K562 (cell line): Measurements from ENCODE around the gene ZBTB20. TPM values are rescaled to one million over a fixed set of nuclear protein-coding genes. Genes with fewer than 3 reads are reported as not detected.

Experiments
- ATAC-seq: fragments of 200-7000 bp; cut with Tn5 transposase; 3 replicates; pipeline ENCODE4 v1.9.1; 2020; ENCODE audit warnings: moderate library complexity
- BruUV-seq: library from RNA; stranded (reverse); fragments of 400-500 nt; replicated peaks from 2 replicates; lab custom pipeline; 2021; lab: Mats Ljungman, UMichigan
- CTCF ChIA-PET: fragments of 300-600 bp; formaldehyde crosslinking; extraction: SDS; loops from one replicate; lab custom pipeline; 2021; ENCODE audit warnings: low intra/inter-chr PET ratio; lab: Yijun Ruan, JAX
- POLR2A ChIA-PET: fragments of 300-600, 350-650 bp; sonication (Branson Sonifier 250); formaldehyde crosslinking; extraction: SDS; loops from one replicate; lab custom pipeline; 2021; ENCODE audit warnings: antibody characterized with exemption, inconsistent platforms; lab: Yijun Ruan, JAX
- DNase-seq, 4 experiments: peaks; one replicate each; pipeline versions ENCODE4 v3.0.0 to v3.0.0-alpha.2; 2011 to 2018; ENCODE audit warnings: low spot score in 3 of 4, mixed read lengths in 3 of 4; ENCODE audit errors: extremely low read depth in 1 of 4
- FAIRE-seq: peaks from 2 replicates; lab custom pipeline; 2011; peaks lifted over from hg19 to GRCh38; lab: Jason Lieb, UNC
- H2AFZ ChIP-seq: 2 replicates; pipeline ENCODE4 v1.6.0; 2011; ENCODE audit warnings: low read depth, low read length, control low read depth, inconsistent platforms
- H3K27ac ChIP-seq: fragments of 200-600 bp; 3 replicates; pipeline ENCODE4 v1.8.0; 2011; ENCODE audit warnings: low read depth, mild to moderate bottlenecking, control low read depth, inconsistent platforms, low read length, moderate library complexity, mixed read lengths; ENCODE audit errors: extremely low read depth
- H3K27me3 ChIP-seq, 2 experiments: fragments of 300-600 bp in 1 of 2; 2 replicates in 1 of 2; 3 replicates in 1 of 2; pipeline versions ENCODE4 v1.6.0 to v1.8.0; 2011; ENCODE audit warnings: inconsistent platforms in 2 of 2, low read length in 2 of 2, mild to moderate bottlenecking in 1 of 2, mixed read lengths in 1 of 2, moderate library complexity in 1 of 2; ENCODE audit not compliant: control insufficient read depth in 2 of 2, insufficient read depth in 2 of 2
- H3K36me3 ChIP-seq: fragments of 300-600 bp; 3 replicates; pipeline ENCODE4 v1.8.0; 2011; ENCODE audit warnings: mild to moderate bottlenecking, low read length, inconsistent platforms; ENCODE audit not compliant: control insufficient read depth, insufficient read depth
- H3K4me1 ChIP-seq, 2 experiments: fragments of 200-600 bp in 1 of 2; replicated peaks in 1 of 2; 2 replicates in 1 of 2; 3 replicates in 1 of 2; pipeline versions ENCODE4 v1.5.1 to v1.8.0; 2011; ENCODE audit warnings: inconsistent platforms in 2 of 2, low read length in 2 of 2, mild to moderate bottlenecking in 1 of 2, mixed read lengths in 1 of 2, moderate library complexity in 1 of 2; ENCODE audit not compliant: control insufficient read depth in 2 of 2, insufficient read depth in 2 of 2
- H3K4me2 ChIP-seq: 2 replicates; pipeline ENCODE4 v1.6.1; 2011; ENCODE audit warnings: low read length, control low read depth, inconsistent platforms, mixed read lengths; ENCODE audit not compliant: insufficient read depth
- H3K4me3 ChIP-seq: fragments of 200-600 bp; sonication (generic), shearing (Covaris generic); 2 replicates; pipeline ENCODE4 v1.5.1; 2016; ENCODE audit warnings: control low read depth, inconsistent platforms
- H3K79me2 ChIP-seq: fragments of 200-600 bp; 3 replicates; pipeline ENCODE4 v1.8.0; 2011; ENCODE audit warnings: low read length, inconsistent platforms; ENCODE audit not compliant: control insufficient read depth, insufficient read depth
- H3K9ac ChIP-seq, 2 experiments: 2 replicates each; pipeline versions ENCODE4 v1.6.0 to v1.6.1; 2011; ENCODE audit warnings: low read depth in 2 of 2, low read length in 2 of 2, control low read depth in 1 of 2, inconsistent platforms in 1 of 2, mild to moderate bottlenecking in 1 of 2, mixed read lengths in 1 of 2; ENCODE audit not compliant: insufficient read depth in 1 of 2
- H3K9me1 ChIP-seq: one replicate; pipeline ENCODE4 v1.6.0; 2011; ENCODE audit warnings: inconsistent platforms, mild to moderate bottlenecking, low read length, moderate library complexity; ENCODE audit not compliant: control insufficient read depth, insufficient read depth
- H3K9me3 ChIP-seq: replicated peaks from 2 replicates; pipeline ENCODE4 v1.5.1; 2011; ENCODE audit warnings: low read depth, low read length, inconsistent platforms; ENCODE audit not compliant: control insufficient read depth, insufficient read depth
- H4K20me1 ChIP-seq: replicated peaks from 2 replicates; pipeline ENCODE4 v1.6.1; 2011; ENCODE audit warnings: low read length, inconsistent platforms, mixed read lengths; ENCODE audit not compliant: control insufficient read depth, insufficient read depth
- CBX8 ChIP-seq: fragments of 200-600 bp; sonication (generic); IDR thresholded peaks from 2 replicates; pipeline ENCODE4 v1.6.1; 2012; ENCODE audit warnings: borderline replicate concordance, mixed run types, low read depth, mild to moderate bottlenecking, moderate library complexity, mixed read lengths, low read length, control low read depth, inconsistent platforms; ENCODE audit not compliant: poor library complexity, severe bottlenecking; ENCODE audit errors: extremely low read depth
- CEBPB ChIP-seq: fragments of 450-650 bp; IDR thresholded peaks from 2 replicates; pipeline ENCODE4 v1.6.1; 2016; ENCODE audit warnings: missing genetic modification characterization, missing compliant biosample characterization
- CHD1 ChIP-seq: fragments of 200-600 bp; sonication (generic); IDR thresholded peaks from one replicate; pipeline ENCODE4 v1.6.1; 2012; ENCODE audit warnings: mild to moderate bottlenecking, moderate library complexity, low read length, inconsistent platforms
- NCOA4 ChIP-seq: fragments of 450-650 bp; IDR thresholded peaks from 2 replicates; pipeline ENCODE4 v1.6.1; 2018; ENCODE audit warnings: mild to moderate bottlenecking; ENCODE audit not compliant: partially characterized antibody
- PHF20 ChIP-seq: fragments of 450-650 bp; IDR thresholded peaks from 2 replicates; pipeline ENCODE4 v1.6.1; 2018; ENCODE audit not compliant: partially characterized antibody
- RCOR1 ChIP-seq, 2 experiments: IDR thresholded peaks; 2 replicates each; pipeline ENCODE4 v1.6.1; 2012; ENCODE audit warnings: low read depth in 2 of 2, low read length in 2 of 2, borderline replicate concordance in 1 of 2, improper control_type of control experiment in 1 of 2
- SMAD4 ChIP-seq: fragments of 250-450 bp; sonication (Bioruptor Pico); conservative IDR thresholded peaks from 2 replicates; pipeline ENCODE4 v1.8.0; 2021; ENCODE audit warnings: inconsistent platforms, mild to moderate bottlenecking, moderate library complexity
- TBL1XR1 ChIP-seq, 2 experiments: IDR thresholded peaks; 2 replicates each; pipeline ENCODE4 v1.6.1; 2012; ENCODE audit warnings: improper control_type of control experiment in 2 of 2, low read length in 2 of 2, mild to moderate bottlenecking in 1 of 2
- TGIF2 ChIP-seq: sonication (generic); formaldehyde crosslinking; IDR thresholded peaks from 2 replicates; pipeline ENCODE4 v1.8.1; 2022; ENCODE audit warnings: mild to moderate bottlenecking, missing genetic modification reagents, moderate library complexity
- YBX1 ChIP-seq: fragments of 450-650 bp; IDR thresholded peaks from 2 replicates; pipeline ENCODE4 v1.7.1; 2016; ENCODE audit warnings: mild to moderate bottlenecking
- ZC3H4 ChIP-seq: sonication (generic); formaldehyde crosslinking; IDR thresholded peaks from 2 replicates; pipeline ENCODE4 v1.9.0; 2021; ENCODE audit warnings: missing genetic modification reagents, borderline replicate concordance
- ZNF121 ChIP-seq: sonication (generic); formaldehyde crosslinking; conservative IDR thresholded peaks from 2 replicates; pipeline ENCODE4 v1.8.0; 2022; ENCODE audit warnings: missing genetic modification reagents
- ZNF316 ChIP-seq: fragments of 450-650 bp; IDR thresholded peaks from 2 replicates; pipeline ENCODE4 v1.6.1; 2016
- WGBS: fragments of 100-300 bp; shearing (Covaris generic); methylation state at CpG from one replicate; pipeline ENCODE4 v1.1.6; 2016; ENCODE audit warnings: low coverage, mixed read lengths; ENCODE audit not compliant: insufficient coverage; ENCODE audit errors: missing lambda C conversion rate; 5-methylcytosine and 5-hydroxymethylcytosine counted together
- in situ Hi-C: fragments of 300-500 bp; cut with MboI; formaldehyde crosslinking; loops from 4 replicates; pipeline ENCODE4 v1.15.0; 2018; ENCODE audit warnings: inconsistent platforms, mixed read lengths
- intact Hi-C: fragments of 100-400 bp; cut with micrococcal nuclease; formaldehyde crosslinking; loops from 2 replicates; pipeline ENCODE4 v1.14.2; 2022
- polyA plus RNA-seq, 8 experiments: library from polyadenylated mRNA; depleted of rRNA in 4 of 8; stranded (reverse) in 5 of 8; unstranded in 3 of 8; fragments of >200 nt; fragmentation: Nextera tagmentation in 2 of 8; fragmentation: Illumina TruSeq in 1 of 8; extraction: Ambion mirVana in 2 of 8; extraction: Trizol in 1 of 8; gene quantifications; 2 replicates each; pipeline versions ENCODE4 v1.2.1 to v1.2.3, GENCODE V29; 2011 to 2014; ENCODE audit warnings: inconsistent platforms in 1 of 8, missing spikeins in 1 of 8
- total RNA-seq, 7 experiments: library from RNA; depleted of rRNA in 6 of 7; stranded (reverse); fragments of >200 nt in 6 of 7; fragmentation: Illumina TruSeq in 2 of 7; extraction: Trizol in 2 of 7; gene quantifications; 2 replicates each; pipeline versions ENCODE4 v1.2.1 to v1.2.3, GENCODE V29; 2011 to 2021; ENCODE audit warnings: low replicate concordance in 1 of 7
- TF ChIP-seq, protein P1 (sequence below): fragments of 450-650 bp; formaldehyde crosslinking; conservative IDR thresholded peaks from 2 replicates; pipeline ENCODE4 v1.4.0; 2022; ENCODE audit warnings: mild to moderate bottlenecking, missing genetic modification characterization

The ZBTB20 gene
- total and polyA plus RNA-seq, 9 of the 15 experiments (the other 6 are each of a cell fraction or from before 2014, with no cell fraction given), result 0.17 to 1.7 (median 0.45) TPM

DNA sequence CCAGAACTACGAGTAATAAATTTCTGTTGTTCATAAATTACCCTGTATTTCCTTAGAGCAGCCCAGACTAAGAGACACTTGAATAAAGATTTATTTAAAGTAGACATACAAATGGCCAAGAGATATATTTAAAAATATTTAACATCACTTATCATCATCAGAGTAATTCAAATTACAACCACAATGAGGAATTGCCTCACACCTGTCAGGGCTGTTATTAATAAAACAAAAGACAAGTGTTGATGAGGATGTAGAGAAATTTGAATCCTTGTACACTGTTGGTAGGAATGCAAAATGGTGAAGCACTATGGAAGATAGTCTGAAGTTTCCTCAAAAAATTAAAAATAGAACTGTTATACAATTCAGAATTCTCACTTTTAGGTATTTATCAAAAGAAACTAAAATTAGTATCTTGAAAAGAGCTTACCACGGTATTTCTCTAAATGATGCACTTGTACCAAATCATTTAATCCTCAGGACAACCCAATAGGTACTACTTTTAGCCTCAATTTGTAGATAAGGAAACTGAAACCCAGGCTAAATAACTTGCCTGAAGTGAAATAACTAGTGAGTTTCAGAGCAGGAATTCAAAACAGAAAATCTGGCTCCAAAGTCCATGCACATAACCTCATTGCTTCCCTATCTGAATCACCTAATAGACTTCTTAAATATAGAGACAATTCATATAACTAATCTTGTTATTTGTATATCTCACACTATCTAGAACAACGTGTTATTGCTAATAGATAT is 69.4 kb downstream of the ZBTB20 start:
- H4K20me1 ChIP-seq, result no peaks in the 10 kb centered on the region
- FAIRE-seq, result no peak
- BruUV-seq, result no TSS peak
- in situ Hi-C loops, result no loop called here
- H3K9me1 ChIP-seq, result no peaks in the 10 kb centered on the region
- TF ChIP-seq ZC3H4 (no peak), YBX1 (no peak), ZNF121 (no peak), CBX8 (no peak), CEBPB (tag) (no peak), CHD1 (no peak), TBL1XR1 (IDR thresholded peaks at IDR 0.05; ENCODE audit: low read length in 2 of 2) (no peak), TGIF2 (CRISPR knock-in tag) (no peak), ZNF316 (no peak), NCOA4 (no peak), SMAD4 (CRISPR knock-in tag) (no peak), RCOR1 (IDR thresholded peaks at IDR 0.05; ENCODE audit: borderline replicate concordance in 1 of 2, low read depth in 2 of 2, low read length in 2 of 2) (no peak), PHF20 (no peak)
- TF ChIP-seq, protein P1, sequence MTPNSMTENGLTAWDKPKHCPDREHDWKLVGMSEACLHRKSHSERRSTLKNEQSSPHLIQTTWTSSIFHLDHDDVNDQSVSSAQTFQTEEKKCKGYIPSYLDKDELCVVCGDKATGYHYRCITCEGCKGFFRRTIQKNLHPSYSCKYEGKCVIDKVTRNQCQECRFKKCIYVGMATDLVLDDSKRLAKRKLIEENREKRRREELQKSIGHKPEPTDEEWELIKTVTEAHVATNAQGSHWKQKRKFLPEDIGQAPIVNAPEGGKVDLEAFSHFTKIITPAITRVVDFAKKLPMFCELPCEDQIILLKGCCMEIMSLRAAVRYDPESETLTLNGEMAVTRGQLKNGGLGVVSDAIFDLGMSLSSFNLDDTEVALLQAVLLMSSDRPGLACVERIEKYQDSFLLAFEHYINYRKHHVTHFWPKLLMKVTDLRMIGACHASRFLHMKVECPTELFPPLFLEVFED, result no peak
- H2AFZ ChIP-seq, result no peak overlapping the region
- WGBS, result 7% methylated on average over 3 of the region's 3 CpGs
- ChIA-PET CTCF (no interaction called here), POLR2A (no interaction called here)
- no peak overlapping the region for H3K4me3 ChIP-seq
- no peak overlapping the region for H3K9ac ChIP-seq
- ATAC-seq, result no peak
- no peak overlapping the region for H3K4me2 ChIP-seq
- H3K4me1 ChIP-seq, result no peaks in the 10 kb centered on the region
- intact Hi-C loops, result no loop called here
- no peaks in the 10 kb centered on the region for H3K27me3 ChIP-seq
- H3K27ac ChIP-seq, result no peak overlapping the region
- no peaks in the 10 kb centered on the region for H3K9me3 ChIP-seq
- no peak for DNase-seq
- H3K79me2 ChIP-seq, result no peaks in the 10 kb centered on the region
- H3K36me3 ChIP-seq, result no peaks in the 10 kb centered on the region
